OCI-LY1 (cell line): ENCODE measurements around the gene SPATA46.

Source experiments
- H2AFZ ChIP-seq: fragments of 200-600 bp; sonication (generic), shearing (Covaris generic); 2 replicates; pipeline ENCODE4 v1.6.0; 2014; ENCODE audit warnings: antibody characterized with exemption, mild to moderate bottlenecking, low read length
- H3F3A ChIP-seq: fragments of 200-600 bp; sonication (generic), shearing (Covaris generic); 2 replicates; pipeline ENCODE4 v1.6.0; 2014; ENCODE audit warnings: mild to moderate bottlenecking, antibody characterized with exemption, low read length, moderate library complexity; ENCODE audit not compliant: insufficient read depth
- H3K27ac ChIP-seq: fragments of 200-600 bp; sonication (generic); 2 replicates; pipeline ENCODE4 v1.5.1; 2014; ENCODE audit warnings: low read length, mixed run types, mild to moderate bottlenecking, low read depth; ENCODE audit not compliant: poor library complexity, severe bottlenecking
- H3K27me3 ChIP-seq: fragments of 200-600 bp; sonication (generic); 2 replicates; pipeline ENCODE4 v1.6.0; 2014; ENCODE audit warnings: antibody characterized with exemption, mild to moderate bottlenecking, low read length, moderate library complexity; ENCODE audit not compliant: insufficient read depth
- H3K36me3 ChIP-seq: fragments of 200-600 bp; sonication (generic); 2 replicates; pipeline ENCODE4 v1.6.1; 2014; ENCODE audit warnings: mild to moderate bottlenecking, antibody characterized with exemption, low read length, moderate library complexity, mixed read lengths; ENCODE audit not compliant: insufficient read depth
- H3K4me1 ChIP-seq: fragments of 200-600 bp; sonication (generic); 2 replicates; pipeline ENCODE4 v1.5.1; 2014; ENCODE audit warnings: mild to moderate bottlenecking, low read length, moderate library complexity; ENCODE audit not compliant: insufficient read depth, severe bottlenecking
- H3K4me2 ChIP-seq: fragments of 200-600 bp; sonication (generic), shearing (Covaris generic); 2 replicates; pipeline ENCODE4 v1.6.1; 2014; ENCODE audit warnings: low read length
- H3K4me3 ChIP-seq: fragments of 200-600 bp; sonication (generic); 2 replicates; pipeline ENCODE4 v1.5.1; 2014; ENCODE audit warnings: low read length, low read depth, mild to moderate bottlenecking, mixed read lengths; ENCODE audit not compliant: poor library complexity, severe bottlenecking
- H3K79me2 ChIP-seq: fragments of 200-600 bp; shearing (Covaris generic); 2 replicates; pipeline ENCODE4 v1.6.1; 2016; ENCODE audit warnings: mixed run types, low read length, mixed read lengths; ENCODE audit not compliant: insufficient read depth
- H3K9ac ChIP-seq: fragments of 200-600 bp; sonication (generic), shearing (Covaris generic); 2 replicates; pipeline ENCODE4 v1.6.1; 2014; ENCODE audit warnings: mild to moderate bottlenecking, low read length, mixed read lengths
- H3K9me2 ChIP-seq: fragments of 200-600 bp; sonication (generic), shearing (Covaris generic); 2 replicates; pipeline ENCODE4 v1.6.1; 2014; ENCODE audit warnings: low read depth, mild to moderate bottlenecking, low read length, mixed read lengths
- H3K9me3 ChIP-seq: fragments of 200-600 bp; shearing (Covaris generic); 2 replicates; pipeline ENCODE4 v1.6.1; 2014; ENCODE audit warnings: low read length, mixed read lengths
- H4K20me1 ChIP-seq: fragments of 200-600 bp; sonication (generic), shearing (Covaris generic); 2 replicates; pipeline ENCODE4 v1.6.0; 2016; ENCODE audit warnings: mild to moderate bottlenecking, low read length; ENCODE audit not compliant: insufficient read depth
- EZH2 ChIP-seq: fragments of 200-600 bp; sonication (generic), shearing (Covaris generic); IDR thresholded peaks from 2 replicates; pipeline ENCODE4 v1.8.0; 2017; ENCODE audit warnings: borderline replicate concordance, mixed run types, mild to moderate bottlenecking, antibody characterized with exemption, low read length, moderate library complexity, mixed read lengths
- TF ChIP-seq, protein P1 (sequence below): fragments of 200-600 bp; sonication (generic), shearing (Covaris generic); IDR thresholded peaks from 2 replicates; pipeline ENCODE4 v1.5.1; 2017; ENCODE audit warnings: mild to moderate bottlenecking, antibody characterized with exemption, low read length, moderate library complexity, mixed read lengths

The SPATA46 gene

DNA sequence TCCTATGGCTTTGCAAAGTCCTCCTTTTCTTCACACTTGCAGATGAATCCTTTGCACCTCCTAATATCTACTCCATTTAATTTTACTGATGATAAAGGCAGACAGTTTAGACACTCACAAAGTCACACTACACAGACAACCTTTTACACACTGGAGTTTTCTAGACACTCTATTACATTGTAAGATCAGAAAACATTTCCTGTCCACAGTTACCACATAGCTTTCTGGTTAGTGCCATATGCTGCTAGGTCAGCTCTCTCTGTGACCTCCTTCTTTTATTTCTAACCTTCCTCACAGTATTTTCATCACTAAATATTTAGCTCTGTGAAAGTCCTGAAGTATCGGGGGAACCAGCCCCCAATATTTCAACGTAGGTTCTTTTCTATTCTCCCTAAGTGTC lies 30.2 kb upstream of the SPATA46 start:
- TF ChIP-seq EZH2 = no peak
- TF ChIP-seq, protein P1, sequence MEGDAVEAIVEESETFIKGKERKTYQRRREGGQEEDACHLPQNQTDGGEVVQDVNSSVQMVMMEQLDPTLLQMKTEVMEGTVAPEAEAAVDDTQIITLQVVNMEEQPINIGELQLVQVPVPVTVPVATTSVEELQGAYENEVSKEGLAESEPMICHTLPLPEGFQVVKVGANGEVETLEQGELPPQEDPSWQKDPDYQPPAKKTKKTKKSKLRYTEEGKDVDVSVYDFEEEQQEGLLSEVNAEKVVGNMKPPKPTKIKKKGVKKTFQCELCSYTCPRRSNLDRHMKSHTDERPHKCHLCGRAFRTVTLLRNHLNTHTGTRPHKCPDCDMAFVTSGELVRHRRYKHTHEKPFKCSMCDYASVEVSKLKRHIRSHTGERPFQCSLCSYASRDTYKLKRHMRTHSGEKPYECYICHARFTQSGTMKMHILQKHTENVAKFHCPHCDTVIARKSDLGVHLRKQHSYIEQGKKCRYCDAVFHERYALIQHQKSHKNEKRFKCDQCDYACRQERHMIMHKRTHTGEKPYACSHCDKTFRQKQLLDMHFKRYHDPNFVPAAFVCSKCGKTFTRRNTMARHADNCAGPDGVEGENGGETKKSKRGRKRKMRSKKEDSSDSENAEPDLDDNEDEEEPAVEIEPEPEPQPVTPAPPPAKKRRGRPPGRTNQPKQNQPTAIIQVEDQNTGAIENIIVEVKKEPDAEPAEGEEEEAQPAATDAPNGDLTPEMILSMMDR = no peak
- H3F3A ChIP-seq = no peaks in the 10 kb centered on the region
- no peaks in the 10 kb centered on the region for H3K9me2 ChIP-seq
- H3K79me2 ChIP-seq = no peaks in the 10 kb centered on the region
- H3K27me3 ChIP-seq = no peaks in the 10 kb centered on the region
- H3K36me3 ChIP-seq = no peaks in the 10 kb centered on the region
- no peaks in the 10 kb centered on the region for H3K9me3 ChIP-seq
- no peak overlapping the region for H2AFZ ChIP-seq
- no peak overlapping the region for H3K4me3 ChIP-seq
- H3K9ac ChIP-seq = no peak overlapping the region
- no peak overlapping the region for H3K4me2 ChIP-seq
- no peaks in the 10 kb centered on the region for H4K20me1 ChIP-seq
- H3K27ac ChIP-seq = no peak overlapping the region
- no peaks in the 10 kb centered on the region for H3K4me1 ChIP-seq

DNA sequence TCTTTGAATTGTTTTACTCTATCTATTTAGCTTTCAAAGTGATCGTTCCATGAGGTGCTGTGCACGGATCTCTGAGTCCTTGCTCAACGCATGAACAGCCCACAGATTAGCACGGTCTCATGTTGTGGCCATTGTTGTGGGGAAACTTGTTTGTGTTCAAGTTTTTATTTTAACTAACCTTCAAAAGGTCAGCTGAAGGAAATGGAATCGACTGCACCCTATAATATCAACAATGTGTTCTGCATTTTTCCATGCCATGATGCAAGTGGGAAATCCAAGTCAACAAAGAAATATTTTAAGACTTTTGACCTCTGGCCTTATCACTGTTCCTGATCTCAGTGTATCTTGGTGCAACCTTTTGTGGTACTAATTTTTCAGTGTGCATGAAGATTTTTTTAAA lies 29.1 kb upstream of the SPATA46 start:
- no peak overlapping the region for H3K9ac ChIP-seq
- H3K79me2 ChIP-seq = no peaks in the 10 kb centered on the region
- H3F3A ChIP-seq = no peaks in the 10 kb centered on the region
- no peak overlapping the region for H2AFZ ChIP-seq
- no peak overlapping the region for H3K4me3 ChIP-seq
- H4K20me1 ChIP-seq = no peaks in the 10 kb centered on the region
- H3K9me3 ChIP-seq = no peaks in the 10 kb centered on the region
- H3K27me3 ChIP-seq = no peaks in the 10 kb centered on the region
- H3K4me2 ChIP-seq = no peak overlapping the region
- H3K9me2 ChIP-seq = no peaks in the 10 kb centered on the region
- no peaks in the 10 kb centered on the region for H3K36me3 ChIP-seq
- TF ChIP-seq EZH2 = no peak
- TF ChIP-seq, protein P1 = no peak
- no peaks in the 10 kb centered on the region for H3K4me1 ChIP-seq
- H3K27ac ChIP-seq = no peak overlapping the region

DNA sequence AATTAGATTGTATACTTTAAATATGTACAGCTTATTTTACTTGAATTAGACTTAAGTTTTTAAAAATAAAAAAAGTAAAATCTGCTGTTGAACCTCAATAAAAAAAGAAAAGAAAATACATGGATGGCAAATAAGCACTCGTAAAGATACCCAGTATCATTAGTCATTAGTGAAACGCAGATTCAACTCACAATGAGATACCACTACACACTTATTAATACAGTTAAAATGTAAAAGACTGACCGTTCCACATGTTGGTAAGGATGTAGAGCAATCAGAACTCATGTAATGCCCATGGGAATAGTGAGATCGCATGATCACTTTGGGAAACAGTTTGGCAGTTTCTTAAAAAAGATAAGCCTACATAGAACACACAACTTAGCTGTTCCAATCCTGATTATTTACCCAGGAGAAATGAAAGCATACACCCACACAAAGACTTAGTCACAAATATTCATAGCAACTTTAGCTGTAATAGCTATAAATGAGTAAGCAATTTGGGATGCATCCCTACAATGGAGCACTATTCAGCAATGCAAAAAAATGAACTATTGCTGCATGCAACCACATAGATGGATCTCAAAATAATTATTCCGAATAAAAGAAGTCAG lies 28.0 kb upstream of the SPATA46 start:
- H3K27ac ChIP-seq = no peak overlapping the region
- no peaks in the 10 kb centered on the region for H3K9me3 ChIP-seq
- no peaks in the 10 kb centered on the region for H3F3A ChIP-seq
- H3K79me2 ChIP-seq = no peaks in the 10 kb centered on the region
- H2AFZ ChIP-seq = no peak overlapping the region
- no peaks in the 10 kb centered on the region for H3K9me2 ChIP-seq
- TF ChIP-seq, protein P1 = no peak
- TF ChIP-seq EZH2 = no peak
- H3K9ac ChIP-seq = no peak overlapping the region
- no peak overlapping the region for H3K4me2 ChIP-seq
- no peak overlapping the region for H3K4me3 ChIP-seq
- H4K20me1 ChIP-seq = no peaks in the 10 kb centered on the region
- H3K4me1 ChIP-seq = no peaks in the 10 kb centered on the region
- no peaks in the 10 kb centered on the region for H3K27me3 ChIP-seq
- no peaks in the 10 kb centered on the region for H3K36me3 ChIP-seq
